Measurements from ENCODE around the gene CEP170B.

DNA sequence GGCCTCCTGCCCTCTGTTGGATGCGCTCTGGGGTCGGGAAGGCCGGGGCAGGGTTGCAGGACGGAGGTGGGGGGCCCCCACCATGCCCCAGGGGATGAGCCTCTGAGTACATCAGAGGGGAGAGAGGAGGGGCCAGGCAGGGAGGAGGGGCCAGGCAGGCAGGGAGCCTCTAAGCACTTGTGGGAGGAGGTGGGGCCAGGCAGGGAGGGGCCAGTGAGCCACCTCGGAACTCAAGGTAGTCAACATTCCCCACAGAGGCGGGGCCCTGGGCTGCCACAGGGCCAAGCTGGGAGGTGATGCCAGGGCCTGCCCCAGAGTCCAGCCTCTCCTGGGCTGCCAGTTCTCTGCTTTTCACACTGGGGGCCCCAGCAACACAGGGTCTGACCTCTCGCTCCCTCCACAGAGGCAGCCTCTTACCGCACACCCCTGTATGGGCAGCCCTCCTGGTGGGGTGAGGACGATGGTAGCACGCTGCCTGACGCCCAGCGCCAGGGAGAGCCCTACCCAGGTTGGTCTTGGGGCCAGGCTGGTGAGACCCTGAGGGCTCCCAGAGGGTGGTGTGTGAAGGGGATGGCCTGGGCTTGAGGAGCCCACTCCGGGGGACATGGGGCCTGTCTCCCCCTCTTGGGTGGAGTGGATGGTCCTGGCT, 17.4 kb downstream of the CEP170B start:
- TF ChIP-seq, protein P1, sequence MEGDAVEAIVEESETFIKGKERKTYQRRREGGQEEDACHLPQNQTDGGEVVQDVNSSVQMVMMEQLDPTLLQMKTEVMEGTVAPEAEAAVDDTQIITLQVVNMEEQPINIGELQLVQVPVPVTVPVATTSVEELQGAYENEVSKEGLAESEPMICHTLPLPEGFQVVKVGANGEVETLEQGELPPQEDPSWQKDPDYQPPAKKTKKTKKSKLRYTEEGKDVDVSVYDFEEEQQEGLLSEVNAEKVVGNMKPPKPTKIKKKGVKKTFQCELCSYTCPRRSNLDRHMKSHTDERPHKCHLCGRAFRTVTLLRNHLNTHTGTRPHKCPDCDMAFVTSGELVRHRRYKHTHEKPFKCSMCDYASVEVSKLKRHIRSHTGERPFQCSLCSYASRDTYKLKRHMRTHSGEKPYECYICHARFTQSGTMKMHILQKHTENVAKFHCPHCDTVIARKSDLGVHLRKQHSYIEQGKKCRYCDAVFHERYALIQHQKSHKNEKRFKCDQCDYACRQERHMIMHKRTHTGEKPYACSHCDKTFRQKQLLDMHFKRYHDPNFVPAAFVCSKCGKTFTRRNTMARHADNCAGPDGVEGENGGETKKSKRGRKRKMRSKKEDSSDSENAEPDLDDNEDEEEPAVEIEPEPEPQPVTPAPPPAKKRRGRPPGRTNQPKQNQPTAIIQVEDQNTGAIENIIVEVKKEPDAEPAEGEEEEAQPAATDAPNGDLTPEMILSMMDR (conservative IDR thresholded peaks at IDR 0.05; ENCODE audit: low read length): no peak
- no peak for TF ChIP-seq EZH2phosphoT487 (IDR thresholded peaks at IDR 0.05; ENCODE audit: borderline replicate concordance)

Measured in Loucy (cell line).